Posterior vena cava (tissue), 2 donors: Measurements from ENCODE around the gene PLA2G2D. TPM values are rescaled to one million over a fixed set of nuclear protein-coding genes. Genes with fewer than 3 reads are reported as not detected.

Source experiments
- DNase-seq: peaks from one replicate; pipeline ENCODE4 v3.0.0-alpha.2; 2020; ENCODE audit warnings: low spot score
- intact Hi-C, 2 donors: fragments of 100-400 bp; cut with DNase I; formaldehyde crosslinking; loops; one replicate each; pipeline versions ENCODE4 v1.14.1 to v1.14.2; 2022 to 2023
- total RNA-seq, 2 donors: library from RNA; stranded (reverse); fragmentation: NEBNext Ultra II Directional; extraction: Animal tissue kit (Norgen Biotek cat#: 25700); gene quantifications; one replicate each; pipeline ENCODE4 v1.2.1, GENCODE V29; 2021
- donor health status: DM: yes; HTN: yes; CAD: no.
- donor health status: DM: yes; HTN: yes; CAD: no.

The PLA2G2D gene
- total RNA-seq, 2 donors from 2014 or later, result not detected

GRCh38 chr1:20124456-20125057, 5.2 kb upstream of the PLA2G2D start:
- intact Hi-C loops, result no loop called here
- peak; percentile 57 for DNase-seq

GRCh38 chr1:20123722-20124455, 4.6 kb upstream of the PLA2G2D start:
- DNase-seq, result peak; percentile 29
- intact Hi-C loops, result no loop called here

GRCh38 chr1:20120796-20121195, 1.5 kb upstream of the PLA2G2D start:
- DNase-seq, result peak; percentile 55
- intact Hi-C loops, result no loop called here

- intact Hi-C loops, result no loop called here
- DNase-seq, result no peak
Measured at GRCh38 chr1:20117236-20117635, 2.1 kb downstream of the PLA2G2D start.

- no peak for DNase-seq
- intact Hi-C loops, result no loop called here
Measured at GRCh38 chr1:20115916-20116315, 3.4 kb downstream of the PLA2G2D start.

- intact Hi-C loops, result no loop called here
- no peak for DNase-seq
Measured at GRCh38 chr1:20115479-20115878, 3.9 kb downstream of the PLA2G2D start.

GRCh38 chr1:20114021-20114648, 5.2 kb downstream of the PLA2G2D start:
- DNase-seq, result peak; percentile 41
- intact Hi-C loops, result loop anchor here in 1 of 2 donors (1.0 kb wide), 1 partner anchor 27 kb away; no protein-coding TSS in a partner anchor

- intact Hi-C loops, result no loop called here
- peak; percentile 68 for DNase-seq
Measured at GRCh38 chr1:20112279-20113000, 6.9 kb downstream of the PLA2G2D start.

GRCh38 chr1:20111452-20111851, 7.9 kb downstream of the PLA2G2D start:
- DNase-seq, result peak; percentile 31
- intact Hi-C loops, result no loop called here

- intact Hi-C loops, result no loop called here
- DNase-seq, result peak; percentile 74
Measured at GRCh38 chr1:20110679-20111078, 8.7 kb downstream of the PLA2G2D start.

GRCh38 chr1:20109223-20109856, 10.0 kb downstream of the PLA2G2D start:
- intact Hi-C loops, result no loop called here
- DNase-seq, result peak; percentile 55

GRCh38 chr1:20108366-20109123, 10.8 kb downstream of the PLA2G2D start:
- intact Hi-C loops, result no loop called here

GRCh38 chr1:20107796-20108195, 11.5 kb downstream of the PLA2G2D start:
- intact Hi-C loops, result no loop called here
- DNase-seq, result no peak

More at GRCh38 chr1:20108366-20109123, 10.8 kb downstream of the PLA2G2D start:
- peak; percentile 6 for DNase-seq

- intact Hi-C loops, result no loop called here
Measured at GRCh38 chr1:20107351-20107750, 12.0 kb downstream of the PLA2G2D start.

GRCh38 chr1:20105856-20106255, 13.5 kb downstream of the PLA2G2D start:
- intact Hi-C loops, result no loop called here
- DNase-seq, result no peak

More at GRCh38 chr1:20107351-20107750, 12.0 kb downstream of the PLA2G2D start:
- DNase-seq, result no peak

GRCh38 chr1:20102875-20103274, 16.5 kb downstream of the PLA2G2D start:
- intact Hi-C loops, result no loop called here
- no peak for DNase-seq

GRCh38 chr1:20100632-20101355, 18.5 kb downstream of the PLA2G2D start:
- intact Hi-C loops, result no loop called here
- no peak for DNase-seq

- intact Hi-C loops, result no loop called here
- no peak for DNase-seq
Measured at GRCh38 chr1:20099533-20099932, 19.8 kb downstream of the PLA2G2D start.
